Chondrocyte (in vitro differentiated cells): ENCODE measurements around the gene NR5A2. TPM values are rescaled to one million over a fixed set of nuclear protein-coding genes. Genes with fewer than 3 reads are reported as not detected.

Source experiments
- DNase-seq: peaks from one replicate; pipeline ENCODE4 v3.0.0; 2021; ENCODE audit warnings: mixed read lengths, low spot score
- H3K27ac Mint-ChIP-seq: one replicate; pipeline ENCODE4 v1.8.0; 2021; ENCODE audit warnings: mild to moderate bottlenecking, moderate library complexity, mixed read lengths; ENCODE audit not compliant: unreplicated experiment
- H3K27me3 Mint-ChIP-seq: 2 replicates; pipeline ENCODE4 v1.8.0; 2021; ENCODE audit warnings: low read depth, mixed read lengths
- H3K36me3 Mint-ChIP-seq: 2 replicates; pipeline ENCODE4 v1.8.0; 2021; ENCODE audit warnings: low read depth, mixed read lengths
- H3K4me1 Mint-ChIP-seq: 2 replicates; pipeline ENCODE4 v1.8.0; 2021; ENCODE audit warnings: low read depth, mild to moderate bottlenecking, mixed read lengths
- H3K4me3 Mint-ChIP-seq: one replicate; pipeline ENCODE4 v1.8.0; 2021; ENCODE audit warnings: mild to moderate bottlenecking, moderate library complexity, mixed read lengths; ENCODE audit not compliant: unreplicated experiment
- H3K9me3 Mint-ChIP-seq: 2 replicates; pipeline ENCODE4 v1.8.0; 2021; ENCODE audit warnings: low read depth, mixed read lengths
- total RNA-seq: library from RNA; stranded (reverse); gene quantifications from 3 replicates; pipeline ENCODE4 v1.2.1, GENCODE V29; 2021
- TF ChIP-seq, protein P1 (sequence below): fragments of 200-600 bp; sonication (generic); IDR thresholded peaks from 2 replicates; pipeline ENCODE4 v1.5.0; 2021; ENCODE audit warnings: antibody characterized with exemption, mild to moderate bottlenecking, moderate library complexity

The NR5A2 gene
- total RNA-seq, 1 donor from 2014 or later: not detected

DNA sequence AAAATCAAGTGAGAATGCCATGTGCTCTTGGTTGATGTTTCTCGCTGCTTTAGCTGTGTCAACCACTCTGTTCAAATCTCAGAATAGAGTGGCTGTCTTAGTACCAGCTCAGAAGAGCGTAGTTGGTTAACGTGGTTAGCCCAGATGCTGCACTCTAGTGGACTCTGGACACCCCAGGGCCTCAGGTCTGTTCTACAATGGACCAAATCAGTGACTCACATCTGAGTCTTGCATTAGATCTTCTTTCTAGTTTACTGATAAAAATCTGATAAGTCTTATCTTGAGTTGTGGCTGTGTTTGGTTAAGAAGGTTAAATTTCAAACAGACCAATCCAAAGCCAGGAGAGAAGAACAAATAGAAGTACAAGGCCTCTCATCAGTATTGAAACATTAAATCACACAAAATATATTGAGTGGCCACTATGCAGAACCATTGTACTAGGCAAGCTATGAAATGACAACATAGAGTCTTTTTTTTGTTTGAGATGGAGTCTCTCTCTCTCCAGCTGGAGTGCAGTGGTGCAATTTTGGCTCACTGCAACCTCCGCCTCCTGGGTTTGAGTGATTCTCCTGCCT lies 104.1 kb downstream of the NR5A2 start:
- Mint-ChIP-seq H3K9me3 (no peaks in the 10 kb centered on the region), H3K27me3 (peaks cover 21% of the 10 kb centered on the region), H3K36me3 (no peaks in the 10 kb centered on the region), H3K27ac (no peak overlapping the region), H3K4me3 (no peak overlapping the region), H3K4me1 (no peaks in the 10 kb centered on the region)
- no peak for DNase-seq
- TF ChIP-seq, protein P1, sequence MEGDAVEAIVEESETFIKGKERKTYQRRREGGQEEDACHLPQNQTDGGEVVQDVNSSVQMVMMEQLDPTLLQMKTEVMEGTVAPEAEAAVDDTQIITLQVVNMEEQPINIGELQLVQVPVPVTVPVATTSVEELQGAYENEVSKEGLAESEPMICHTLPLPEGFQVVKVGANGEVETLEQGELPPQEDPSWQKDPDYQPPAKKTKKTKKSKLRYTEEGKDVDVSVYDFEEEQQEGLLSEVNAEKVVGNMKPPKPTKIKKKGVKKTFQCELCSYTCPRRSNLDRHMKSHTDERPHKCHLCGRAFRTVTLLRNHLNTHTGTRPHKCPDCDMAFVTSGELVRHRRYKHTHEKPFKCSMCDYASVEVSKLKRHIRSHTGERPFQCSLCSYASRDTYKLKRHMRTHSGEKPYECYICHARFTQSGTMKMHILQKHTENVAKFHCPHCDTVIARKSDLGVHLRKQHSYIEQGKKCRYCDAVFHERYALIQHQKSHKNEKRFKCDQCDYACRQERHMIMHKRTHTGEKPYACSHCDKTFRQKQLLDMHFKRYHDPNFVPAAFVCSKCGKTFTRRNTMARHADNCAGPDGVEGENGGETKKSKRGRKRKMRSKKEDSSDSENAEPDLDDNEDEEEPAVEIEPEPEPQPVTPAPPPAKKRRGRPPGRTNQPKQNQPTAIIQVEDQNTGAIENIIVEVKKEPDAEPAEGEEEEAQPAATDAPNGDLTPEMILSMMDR: no peak

DNA sequence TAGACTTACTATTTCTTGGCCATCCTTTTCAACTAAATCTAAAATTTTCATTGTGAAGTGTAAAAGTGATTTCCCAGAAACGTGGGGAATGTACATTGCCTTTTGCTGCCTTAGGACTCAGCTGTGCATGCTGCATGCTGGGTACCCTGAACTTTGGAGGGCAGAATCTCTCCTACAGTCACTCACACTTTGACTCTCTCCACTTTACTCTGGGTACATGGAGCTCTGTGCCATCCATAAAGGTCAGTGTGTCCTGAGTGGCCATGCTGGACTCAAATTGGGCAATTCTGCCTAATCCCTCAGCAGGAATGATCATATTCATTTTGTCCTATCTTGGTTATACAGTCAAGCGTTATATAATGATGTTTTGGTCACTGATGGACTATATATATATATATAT lies 105.6 kb downstream of the NR5A2 start:
- H3K9me3 Mint-ChIP-seq: no peaks in the 10 kb centered on the region

DNA sequence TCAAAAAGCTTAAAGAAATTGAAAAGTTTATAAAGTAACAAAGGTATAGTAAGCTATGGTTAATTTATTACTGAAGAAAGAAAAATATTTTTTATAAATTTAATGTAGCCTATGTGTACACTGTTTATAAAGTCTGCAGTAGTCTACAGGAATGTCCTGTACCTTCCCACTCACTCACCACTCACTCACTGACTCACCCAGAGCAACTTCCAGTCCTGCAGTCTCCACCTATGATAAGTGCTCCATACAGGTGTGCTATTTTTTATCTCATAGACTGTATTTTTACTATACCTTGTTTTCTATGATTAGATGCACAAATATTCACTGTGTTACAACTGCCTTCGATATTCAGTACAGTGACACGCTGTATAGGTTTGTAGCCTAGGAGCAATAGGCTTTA lies 106.6 kb downstream of the NR5A2 start:
- Mint-ChIP-seq H3K4me1 (no peaks in the 10 kb centered on the region), H3K4me3 (no peak overlapping the region), H3K36me3 (no peaks in the 10 kb centered on the region), H3K27ac (no peak overlapping the region), H3K9me3 (no peaks in the 10 kb centered on the region), H3K27me3 (peaks cover 18% of the 10 kb centered on the region)
- DNase-seq: no peak
- TF ChIP-seq, protein P1: no peak

More for the DNA sequence above, 105.6 kb downstream of the NR5A2 start:
- no peaks in the 10 kb centered on the region for H3K4me1 Mint-ChIP-seq
- no peaks in the 10 kb centered on the region for H3K36me3 Mint-ChIP-seq
- no peak overlapping the region for H3K4me3 Mint-ChIP-seq
- H3K27me3 Mint-ChIP-seq: peaks cover 21% of the 10 kb centered on the region
- TF ChIP-seq, protein P1: no peak
- H3K27ac Mint-ChIP-seq: no peak overlapping the region
- no peak for DNase-seq

DNA sequence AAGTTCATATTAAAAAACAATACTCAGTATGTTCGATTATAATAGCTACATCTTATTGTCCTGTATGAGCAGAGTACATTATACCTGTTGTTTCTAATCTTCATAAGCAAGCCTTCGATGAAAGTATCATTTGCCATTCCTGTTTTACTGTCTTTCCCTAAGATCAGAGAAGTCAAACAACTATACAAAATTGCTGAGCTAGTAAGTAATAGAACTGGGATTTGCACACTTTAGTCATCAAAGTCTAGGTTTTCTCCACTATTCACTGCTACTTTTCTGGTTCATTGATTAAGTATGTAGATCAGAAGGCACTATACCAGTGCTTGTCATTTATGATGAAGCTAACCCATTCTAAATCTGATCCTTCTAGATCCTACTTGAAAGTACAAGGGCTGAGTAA lies 108.9 kb downstream of the NR5A2 start:
- TF ChIP-seq, protein P1: no peak
- Mint-ChIP-seq H3K4me1 (no peaks in the 10 kb centered on the region), H3K9me3 (no peaks in the 10 kb centered on the region), H3K27me3 (peaks cover 8% of the 10 kb centered on the region), H3K36me3 (no peaks in the 10 kb centered on the region), H3K4me3 (no peak overlapping the region), H3K27ac (no peak overlapping the region)
- no peak for DNase-seq

DNA sequence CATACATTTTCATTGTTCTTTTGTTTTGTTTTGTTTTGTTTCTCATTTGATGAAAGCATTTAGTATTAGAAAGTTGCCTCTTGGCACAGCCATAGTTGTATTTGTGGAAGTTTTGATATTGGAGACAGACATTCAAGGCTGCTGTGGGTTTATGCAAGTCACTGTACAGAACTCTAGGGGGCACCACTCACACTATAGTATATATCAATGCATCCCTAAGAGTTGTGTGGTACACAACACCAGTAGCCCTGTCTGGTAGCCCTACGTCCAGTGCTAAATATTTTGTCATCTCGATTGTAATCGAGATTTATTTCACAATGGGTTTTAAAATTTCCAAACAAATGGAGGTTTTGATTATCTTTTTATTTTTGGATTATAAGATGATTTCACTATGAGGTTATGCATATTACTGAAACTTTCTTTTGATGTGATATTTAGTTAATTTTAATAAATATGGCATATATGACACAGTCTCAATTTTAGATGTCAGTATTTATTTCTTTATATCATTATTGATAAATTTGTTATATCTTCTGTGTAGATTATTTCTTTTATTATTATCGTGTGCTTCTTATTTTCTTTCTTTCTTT lies 112.2 kb downstream of the NR5A2 start:
- Mint-ChIP-seq H3K9me3 (no peaks in the 10 kb centered on the region), H3K27me3 (peaks cover 2% of the 10 kb centered on the region)
- no peak for DNase-seq

More for the DNA sequence above, 112.2 kb downstream of the NR5A2 start:
- TF ChIP-seq, protein P1: peak; percentile 86
- Mint-ChIP-seq H3K4me3 (no peak overlapping the region), H3K36me3 (no peaks in the 10 kb centered on the region), H3K27ac (no peak overlapping the region), H3K4me1 (no peaks in the 10 kb centered on the region)
